K562 (cell line): ENCODE data around the gene NSMCE1. TPM values are rescaled to one million over a fixed set of nuclear protein-coding genes. Genes with fewer than 3 reads are reported as not detected.

Source experiments
- ARID1B ChIP-seq: fragments of 450-650 bp; IDR thresholded peaks from 2 replicates; pipeline ENCODE4 v1.6.1; 2016; ENCODE audit warnings: antibody characterized with exemption, mild to moderate bottlenecking, inconsistent platforms
- ATF1 ChIP-seq, 2 experiments: fragments of 450-650 bp in 1 of 2; IDR thresholded peaks; 2 replicates each; pipeline ENCODE4 v1.6.1; 2016; ENCODE audit warnings: missing compliant biosample characterization in 1 of 2, missing genetic modification characterization in 1 of 2
- COPS2 ChIP-seq: fragments of 450-650 bp; conservative IDR thresholded peaks from 2 replicates; pipeline ENCODE4 v1.6.1; 2016; ENCODE audit warnings: mild to moderate bottlenecking, moderate library complexity
- GATAD2A ChIP-seq: fragments of 450-650 bp; IDR thresholded peaks from 2 replicates; pipeline ENCODE4 v1.6.1; 2017
- MCM5 ChIP-seq: fragments of 450-650 bp; IDR thresholded peaks from 2 replicates; pipeline ENCODE4 v1.6.1; 2016; ENCODE audit warnings: low read depth
- RB1 ChIP-seq: fragments of 450-650 bp; IDR thresholded peaks from 2 replicates; pipeline ENCODE4 v1.6.1; 2017; ENCODE audit warnings: low read depth, mild to moderate bottlenecking
- RBM15 ChIP-seq: fragments of 200-400 bp; formaldehyde crosslinking; IDR thresholded peaks from 2 replicates; pipeline ENCODE4 v1.6.1; 2018; ENCODE audit warnings: mild to moderate bottlenecking, low read length, moderate library complexity; ENCODE audit not compliant: insufficient read depth
- TAF7 ChIP-seq: fragments of 450-650 bp; IDR thresholded peaks from 2 replicates; pipeline ENCODE4 v1.6.1; 2016; ENCODE audit warnings: missing genetic modification characterization, missing compliant biosample characterization
- YY1 ChIP-seq, 3 experiments: IDR thresholded peaks; 2 replicates each; pipeline ENCODE4 v1.6.1; 2011; ENCODE audit warnings: low read length in 2 of 3, mild to moderate bottlenecking in 2 of 3, moderate library complexity in 2 of 3, borderline replicate concordance in 1 of 3, control low read depth in 1 of 3, low read depth in 1 of 3; ENCODE audit not compliant: insufficient read depth in 3 of 3, insufficient replicate concordance in 2 of 3, control insufficient read depth in 1 of 3, insufficient read length in 1 of 3; ENCODE audit errors: extremely low read depth in 1 of 3
- ZBTB17 ChIP-seq: fragments of 450-650 bp; formaldehyde crosslinking; IDR thresholded peaks from 2 replicates; pipeline ENCODE4 v1.4.0; 2020; ENCODE audit warnings: mild to moderate bottlenecking
- ZC3H4 ChIP-seq: sonication (generic); formaldehyde crosslinking; IDR thresholded peaks from 2 replicates; pipeline ENCODE4 v1.9.0; 2021; ENCODE audit warnings: missing genetic modification reagents, borderline replicate concordance
- ZFPM2 ChIP-seq: fragments of 250-450 bp; sonication (Bioruptor Pico); IDR thresholded peaks from 2 replicates; pipeline ENCODE4 v1.5.1; 2022; ENCODE audit warnings: mild to moderate bottlenecking
- ZNF311 ChIP-seq: fragments of 250-450 bp; sonication (Bioruptor Pico); IDR thresholded peaks from 2 replicates; pipeline ENCODE4 v1.4.0; 2020; ENCODE audit warnings: mild to moderate bottlenecking, moderate library complexity
- polyA plus RNA-seq, 8 experiments: library from polyadenylated mRNA; depleted of rRNA in 4 of 8; stranded (reverse) in 5 of 8; unstranded in 3 of 8; fragments of >200 nt; fragmentation: Nextera tagmentation in 2 of 8; fragmentation: Illumina TruSeq in 1 of 8; extraction: Ambion mirVana in 2 of 8; extraction: Trizol in 1 of 8; gene quantifications; 2 replicates each; pipeline versions ENCODE4 v1.2.1 to v1.2.3, GENCODE V29; 2011 to 2014; ENCODE audit warnings: inconsistent platforms in 1 of 8, missing spikeins in 1 of 8
- total RNA-seq, 7 experiments: library from RNA; depleted of rRNA in 6 of 7; stranded (reverse); fragments of >200 nt in 6 of 7; fragmentation: Illumina TruSeq in 2 of 7; extraction: Trizol in 2 of 7; gene quantifications; 2 replicates each; pipeline versions ENCODE4 v1.2.1 to v1.2.3, GENCODE V29; 2011 to 2021; ENCODE audit warnings: low replicate concordance in 1 of 7
- TF ChIP-seq, protein P1 (sequence below), 2 experiments: fragments of 150-350 bp in 1 of 2; IDR thresholded peaks; 2 replicates each; pipeline ENCODE4 v1.6.1; 2012 to 2016; ENCODE audit warnings: low read depth in 2 of 2, low read length in 2 of 2, mild to moderate bottlenecking in 1 of 2, moderate library complexity in 1 of 2
- TF ChIP-seq, protein P2 (sequence below): sonication (generic); formaldehyde crosslinking; IDR thresholded peaks from 2 replicates; pipeline ENCODE4 v1.8.0; 2022; ENCODE audit warnings: mild to moderate bottlenecking, missing genetic modification reagents
- TF ChIP-seq, protein P3 (sequence below): fragments of 450-650 bp; formaldehyde crosslinking; IDR thresholded peaks from 2 replicates; pipeline ENCODE4 v1.4.0; 2020; ENCODE audit warnings: mild to moderate bottlenecking, moderate library complexity
- TF ChIP-seq, protein P4 (sequence below): fragments of 450-650 bp; formaldehyde crosslinking; IDR thresholded peaks from 2 replicates; pipeline ENCODE4 v1.4.0; 2022; ENCODE audit warnings: missing genetic modification characterization

The NSMCE1 gene
- total and polyA plus RNA-seq, 9 of the 15 experiments (the other 6 are each of a cell fraction or from before 2014, with no cell fraction given), result 52.1 to 163 (median 61.5) TPM

DNA sequence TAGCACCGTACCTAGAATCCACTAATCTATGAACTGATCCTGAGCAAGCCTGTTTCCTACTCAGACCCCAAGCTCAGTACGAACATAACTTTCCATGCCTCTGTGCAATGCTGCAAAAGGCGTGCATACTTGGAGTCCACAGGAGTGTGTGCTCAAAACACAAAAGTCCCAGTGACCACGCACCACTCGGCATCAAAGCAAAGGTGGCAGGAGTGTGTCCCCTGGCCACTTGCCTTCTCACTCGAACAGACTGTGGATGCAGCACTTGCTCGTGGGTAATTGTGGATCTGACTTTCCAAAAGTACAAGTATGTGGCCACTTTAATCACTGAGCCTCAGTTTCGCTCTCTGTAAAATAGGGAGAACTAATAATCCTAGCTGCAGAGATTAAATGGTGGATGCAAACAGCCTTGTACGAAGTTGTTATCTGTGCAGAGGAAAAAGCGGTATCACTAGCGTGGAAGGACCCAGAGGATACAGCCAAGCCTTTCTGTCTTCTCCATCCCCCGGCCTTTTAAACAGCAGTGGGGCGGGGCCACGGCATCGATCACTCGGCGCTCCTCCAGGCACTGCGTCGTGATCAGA lies 65.6 kb downstream of the NSMCE1 start (continued):
- TF ChIP-seq, protein P1, sequence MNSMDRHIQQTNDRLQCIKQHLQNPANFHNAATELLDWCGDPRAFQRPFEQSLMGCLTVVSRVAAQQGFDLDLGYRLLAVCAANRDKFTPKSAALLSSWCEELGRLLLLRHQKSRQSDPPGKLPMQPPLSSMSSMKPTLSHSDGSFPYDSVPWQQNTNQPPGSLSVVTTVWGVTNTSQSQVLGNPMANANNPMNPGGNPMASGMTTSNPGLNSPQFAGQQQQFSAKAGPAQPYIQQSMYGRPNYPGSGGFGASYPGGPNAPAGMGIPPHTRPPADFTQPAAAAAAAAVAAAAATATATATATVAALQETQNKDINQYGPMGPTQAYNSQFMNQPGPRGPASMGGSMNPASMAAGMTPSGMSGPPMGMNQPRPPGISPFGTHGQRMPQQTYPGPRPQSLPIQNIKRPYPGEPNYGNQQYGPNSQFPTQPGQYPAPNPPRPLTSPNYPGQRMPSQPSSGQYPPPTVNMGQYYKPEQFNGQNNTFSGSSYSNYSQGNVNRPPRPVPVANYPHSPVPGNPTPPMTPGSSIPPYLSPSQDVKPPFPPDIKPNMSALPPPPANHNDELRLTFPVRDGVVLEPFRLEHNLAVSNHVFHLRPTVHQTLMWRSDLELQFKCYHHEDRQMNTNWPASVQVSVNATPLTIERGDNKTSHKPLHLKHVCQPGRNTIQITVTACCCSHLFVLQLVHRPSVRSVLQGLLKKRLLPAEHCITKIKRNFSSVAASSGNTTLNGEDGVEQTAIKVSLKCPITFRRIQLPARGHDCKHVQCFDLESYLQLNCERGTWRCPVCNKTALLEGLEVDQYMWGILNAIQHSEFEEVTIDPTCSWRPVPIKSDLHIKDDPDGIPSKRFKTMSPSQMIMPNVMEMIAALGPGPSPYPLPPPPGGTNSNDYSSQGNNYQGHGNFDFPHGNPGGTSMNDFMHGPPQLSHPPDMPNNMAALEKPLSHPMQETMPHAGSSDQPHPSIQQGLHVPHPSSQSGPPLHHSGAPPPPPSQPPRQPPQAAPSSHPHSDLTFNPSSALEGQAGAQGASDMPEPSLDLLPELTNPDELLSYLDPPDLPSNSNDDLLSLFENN (IDR thresholded peaks at IDR 0.05; ENCODE audit: low read depth in 2 of 2, low read length in 2 of 2), result peak in 1 of 2 experiments; percentile 98; a peak in 2 of 4 replicates
- TF ChIP-seq GATAD2A, result no peak
- TF ChIP-seq, protein P2, sequence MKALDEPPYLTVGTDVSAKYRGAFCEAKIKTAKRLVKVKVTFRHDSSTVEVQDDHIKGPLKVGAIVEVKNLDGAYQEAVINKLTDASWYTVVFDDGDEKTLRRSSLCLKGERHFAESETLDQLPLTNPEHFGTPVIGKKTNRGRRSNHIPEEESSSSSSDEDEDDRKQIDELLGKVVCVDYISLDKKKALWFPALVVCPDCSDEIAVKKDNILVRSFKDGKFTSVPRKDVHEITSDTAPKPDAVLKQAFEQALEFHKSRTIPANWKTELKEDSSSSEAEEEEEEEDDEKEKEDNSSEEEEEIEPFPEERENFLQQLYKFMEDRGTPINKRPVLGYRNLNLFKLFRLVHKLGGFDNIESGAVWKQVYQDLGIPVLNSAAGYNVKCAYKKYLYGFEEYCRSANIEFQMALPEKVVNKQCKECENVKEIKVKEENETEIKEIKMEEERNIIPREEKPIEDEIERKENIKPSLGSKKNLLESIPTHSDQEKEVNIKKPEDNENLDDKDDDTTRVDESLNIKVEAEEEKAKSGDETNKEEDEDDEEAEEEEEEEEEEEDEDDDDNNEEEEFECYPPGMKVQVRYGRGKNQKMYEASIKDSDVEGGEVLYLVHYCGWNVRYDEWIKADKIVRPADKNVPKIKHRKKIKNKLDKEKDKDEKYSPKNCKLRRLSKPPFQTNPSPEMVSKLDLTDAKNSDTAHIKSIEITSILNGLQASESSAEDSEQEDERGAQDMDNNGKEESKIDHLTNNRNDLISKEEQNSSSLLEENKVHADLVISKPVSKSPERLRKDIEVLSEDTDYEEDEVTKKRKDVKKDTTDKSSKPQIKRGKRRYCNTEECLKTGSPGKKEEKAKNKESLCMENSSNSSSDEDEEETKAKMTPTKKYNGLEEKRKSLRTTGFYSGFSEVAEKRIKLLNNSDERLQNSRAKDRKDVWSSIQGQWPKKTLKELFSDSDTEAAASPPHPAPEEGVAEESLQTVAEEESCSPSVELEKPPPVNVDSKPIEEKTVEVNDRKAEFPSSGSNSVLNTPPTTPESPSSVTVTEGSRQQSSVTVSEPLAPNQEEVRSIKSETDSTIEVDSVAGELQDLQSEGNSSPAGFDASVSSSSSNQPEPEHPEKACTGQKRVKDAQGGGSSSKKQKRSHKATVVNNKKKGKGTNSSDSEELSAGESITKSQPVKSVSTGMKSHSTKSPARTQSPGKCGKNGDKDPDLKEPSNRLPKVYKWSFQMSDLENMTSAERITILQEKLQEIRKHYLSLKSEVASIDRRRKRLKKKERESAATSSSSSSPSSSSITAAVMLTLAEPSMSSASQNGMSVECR (CRISPR knock-in tag), result peak; percentile 68; the same call in 1 of the 2 replicates
- TF ChIP-seq ARID1B, result 0 out of 2 replicates have a peak, but pooled peaks have one; percentile 14
- no peak for TF ChIP-seq MCM5
- TF ChIP-seq ZC3H4, result no peak
- TF ChIP-seq, protein P3, sequence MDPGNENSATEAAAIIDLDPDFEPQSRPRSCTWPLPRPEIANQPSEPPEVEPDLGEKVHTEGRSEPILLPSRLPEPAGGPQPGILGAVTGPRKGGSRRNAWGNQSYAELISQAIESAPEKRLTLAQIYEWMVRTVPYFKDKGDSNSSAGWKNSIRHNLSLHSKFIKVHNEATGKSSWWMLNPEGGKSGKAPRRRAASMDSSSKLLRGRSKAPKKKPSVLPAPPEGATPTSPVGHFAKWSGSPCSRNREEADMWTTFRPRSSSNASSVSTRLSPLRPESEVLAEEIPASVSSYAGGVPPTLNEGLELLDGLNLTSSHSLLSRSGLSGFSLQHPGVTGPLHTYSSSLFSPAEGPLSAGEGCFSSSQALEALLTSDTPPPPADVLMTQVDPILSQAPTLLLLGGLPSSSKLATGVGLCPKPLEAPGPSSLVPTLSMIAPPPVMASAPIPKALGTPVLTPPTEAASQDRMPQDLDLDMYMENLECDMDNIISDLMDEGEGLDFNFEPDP (CRISPR knock-in tag), result no peak
- TF ChIP-seq YY1 (IDR thresholded peaks at IDR 0.05; ENCODE audit: borderline replicate concordance in 1 of 3, control insufficient read depth in 1 of 3, extremely low read depth in 1 of 3, insufficient read depth in 3 of 3, insufficient read length in 1 of 3, insufficient replicate concordance in 2 of 3, low read depth in 1 of 3, low read length in 2 of 3), result peak in 2 of 3 experiments; percentile 66 to 72
- no peak; the same call in 1 of the 2 replicates for TF ChIP-seq RB1
- TF ChIP-seq, protein P4, sequence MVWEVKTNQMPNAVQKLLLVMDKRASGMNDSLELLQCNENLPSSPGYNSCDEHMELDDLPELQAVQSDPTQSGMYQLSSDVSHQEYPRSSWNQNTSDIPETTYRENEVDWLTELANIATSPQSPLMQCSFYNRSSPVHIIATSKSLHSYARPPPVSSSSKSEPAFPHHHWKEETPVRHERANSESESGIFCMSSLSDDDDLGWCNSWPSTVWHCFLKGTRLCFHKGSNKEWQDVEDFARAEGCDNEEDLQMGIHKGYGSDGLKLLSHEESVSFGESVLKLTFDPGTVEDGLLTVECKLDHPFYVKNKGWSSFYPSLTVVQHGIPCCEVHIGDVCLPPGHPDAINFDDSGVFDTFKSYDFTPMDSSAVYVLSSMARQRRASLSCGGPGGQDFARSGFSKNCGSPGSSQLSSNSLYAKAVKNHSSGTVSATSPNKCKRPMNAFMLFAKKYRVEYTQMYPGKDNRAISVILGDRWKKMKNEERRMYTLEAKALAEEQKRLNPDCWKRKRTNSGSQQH (CRISPR knock-in tag), result no peak
- no peak for TF ChIP-seq ZNF311 (CRISPR knock-in tag)
- no peak for TF ChIP-seq RBM15
- no peak for TF ChIP-seq TAF7 (tag)
- TF ChIP-seq ATF1 (CRISPR knock-in tag; IDR thresholded peaks at IDR 0.05), result peak; percentile 74
- TF ChIP-seq ATF1 (tag; IDR thresholded peaks at IDR 0.05), result no peak
- TF ChIP-seq ZBTB17 (CRISPR knock-in tag), result no peak
- TF ChIP-seq COPS2, result no peak
- no peak for TF ChIP-seq ZFPM2 (CRISPR knock-in tag)
